ENCODE data around the gene TLE5. TPM values are rescaled to one million over a fixed set of nuclear protein-coding genes. Genes with fewer than 3 reads are reported as not detected.

Gene TLE5
- total RNA-seq, 1 donor from 2014 or later = 302 TPM

GRCh38 chr19:3107658-3108057 lies 45.4 kb upstream of the TLE5 start:
- no peak overlapping the region for H3K4me3 Mint-ChIP-seq
- no peak for DNase-seq (ENCODE audit: extremely low spot score, unreplicated experiment)
- no peak for TF ChIP-seq CTCF (conservative IDR thresholded peaks at IDR 0.05)
- no peaks in the 10 kb centered on the region for H3K27me3 Mint-ChIP-seq
- no peaks in the 10 kb centered on the region for H3K9me3 Mint-ChIP-seq
- H3K4me1 Mint-ChIP-seq (ENCODE audit: unreplicated experiment) = peaks cover 18% of the 10 kb centered on the region
- H3K36me3 Mint-ChIP-seq = peaks cover 4% of the 10 kb centered on the region
- H3K27ac Mint-ChIP-seq = peak overlapping the region; percentile 74

GRCh38 chr19:3106509-3107141 lies 44.3 kb upstream of the TLE5 start:
- Mint-ChIP-seq H3K36me3 (peaks cover 4% of the 10 kb centered on the region), H3K27me3 (no peaks in the 10 kb centered on the region), H3K4me3 (no peak overlapping the region), H3K27ac (peak overlapping the region; percentile 74), H3K9me3 (no peaks in the 10 kb centered on the region), H3K4me1 (ENCODE audit: unreplicated experiment) (peaks cover 18% of the 10 kb centered on the region)
- DNase-seq (ENCODE audit: extremely low spot score, unreplicated experiment) = no peak
- TF ChIP-seq CTCF (conservative IDR thresholded peaks at IDR 0.05) = no peak

- H3K27ac Mint-ChIP-seq = peak overlapping the region; percentile 18
- H3K9me3 Mint-ChIP-seq = no peaks in the 10 kb centered on the region
- H3K4me3 Mint-ChIP-seq = no peak overlapping the region
- DNase-seq (ENCODE audit: extremely low spot score, unreplicated experiment) = no peak
- peaks cover 4% of the 10 kb centered on the region for H3K36me3 Mint-ChIP-seq
- TF ChIP-seq CTCF (conservative IDR thresholded peaks at IDR 0.05) = no peak
- H3K27me3 Mint-ChIP-seq = no peaks in the 10 kb centered on the region
- H3K4me1 Mint-ChIP-seq (ENCODE audit: unreplicated experiment) = peaks cover 18% of the 10 kb centered on the region
Observed at GRCh38 chr19:3105641-3106508, 43.6 kb upstream of the TLE5 start.

GRCh38 chr19:3104708-3104983 lies 42.4 kb upstream of the TLE5 start:
- Mint-ChIP-seq H3K27me3 (no peaks in the 10 kb centered on the region), H3K27ac (no peak overlapping the region), H3K36me3 (peaks cover 4% of the 10 kb centered on the region), H3K4me3 (no peak overlapping the region), H3K9me3 (no peaks in the 10 kb centered on the region), H3K4me1 (ENCODE audit: unreplicated experiment) (peaks cover 18% of the 10 kb centered on the region)
- TF ChIP-seq CTCF (conservative IDR thresholded peaks at IDR 0.05) = no peak
- DNase-seq (ENCODE audit: extremely low spot score, unreplicated experiment) = no peak

- no peaks in the 10 kb centered on the region for H3K36me3 Mint-ChIP-seq
- TF ChIP-seq CTCF (conservative IDR thresholded peaks at IDR 0.05) = no peak
- no peak for DNase-seq (ENCODE audit: extremely low spot score, unreplicated experiment)
- H3K27me3 Mint-ChIP-seq = no peaks in the 10 kb centered on the region
- H3K4me1 Mint-ChIP-seq (ENCODE audit: unreplicated experiment) = peaks cover 15% of the 10 kb centered on the region
- no peak overlapping the region for H3K4me3 Mint-ChIP-seq
- H3K9me3 Mint-ChIP-seq = no peaks in the 10 kb centered on the region
- H3K27ac Mint-ChIP-seq = no peak overlapping the region
Observed at GRCh38 chr19:3102239-3103140, 40.2 kb upstream of the TLE5 start.

Measured in type B pancreatic cell (in vitro differentiated cells).